ENCODE results near the gene NGFR.

DNA sequence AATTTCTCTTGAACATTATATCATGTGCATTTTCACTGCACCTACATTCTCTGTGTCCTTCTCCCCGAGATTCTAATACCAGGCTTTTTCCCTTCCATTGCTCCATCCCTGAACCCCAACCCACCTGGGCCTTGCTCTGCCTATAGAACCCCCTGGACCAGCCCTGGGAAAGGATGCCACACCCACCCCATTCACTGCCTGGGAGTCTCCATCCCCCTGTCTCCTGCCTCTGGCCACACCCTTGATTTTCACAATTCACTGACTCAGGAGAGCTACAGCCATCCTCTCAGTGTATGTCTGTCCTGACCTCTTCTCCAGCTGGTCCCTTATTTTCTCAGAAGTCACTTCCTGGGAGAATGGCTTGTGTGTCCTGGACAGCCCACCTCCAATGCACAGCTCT, 27.9 kb upstream of the NGFR start:
- TF ChIP-seq FOXK2 (conservative IDR thresholded peaks at IDR 0.05 in 1 of 2, IDR thresholded peaks at IDR 0.05 in 1 of 2; ENCODE audit: low read depth in 2 of 2) (no peak), HDAC1 (IDR thresholded peaks at IDR 0.05) (no peak), ZNF589 (CRISPR knock-in tag; IDR thresholded peaks at IDR 0.05; ENCODE audit: low read depth) (no peak), SMAD1 (IDR thresholded peaks at IDR 0.05; ENCODE audit: low read depth, low read length, partially characterized antibody) (no peak), TBP (optimal IDR thresholded peaks at IDR 0.05; ENCODE audit: low read depth, low read length) (no peak), FOXP1 (CRISPR knock-in tag; IDR thresholded peaks at IDR 0.05) (no peak), CHD4 (IDR thresholded peaks at IDR 0.05; ENCODE audit: insufficient read depth, insufficient replicate concordance, low read depth, low read length, poor library complexity, severe bottlenecking) (no peak), CTCF (IDR thresholded peaks at IDR 0.05 in 2 of 3, conservative IDR thresholded peaks at IDR 0.05 in 1 of 3; ENCODE audit: insufficient read depth in 2 of 3, low read depth in 1 of 3, low read length in 3 of 3) (no peak), DPF2 (IDR thresholded peaks at IDR 0.05) (no peak)
- TF ChIP-seq, protein P1, sequence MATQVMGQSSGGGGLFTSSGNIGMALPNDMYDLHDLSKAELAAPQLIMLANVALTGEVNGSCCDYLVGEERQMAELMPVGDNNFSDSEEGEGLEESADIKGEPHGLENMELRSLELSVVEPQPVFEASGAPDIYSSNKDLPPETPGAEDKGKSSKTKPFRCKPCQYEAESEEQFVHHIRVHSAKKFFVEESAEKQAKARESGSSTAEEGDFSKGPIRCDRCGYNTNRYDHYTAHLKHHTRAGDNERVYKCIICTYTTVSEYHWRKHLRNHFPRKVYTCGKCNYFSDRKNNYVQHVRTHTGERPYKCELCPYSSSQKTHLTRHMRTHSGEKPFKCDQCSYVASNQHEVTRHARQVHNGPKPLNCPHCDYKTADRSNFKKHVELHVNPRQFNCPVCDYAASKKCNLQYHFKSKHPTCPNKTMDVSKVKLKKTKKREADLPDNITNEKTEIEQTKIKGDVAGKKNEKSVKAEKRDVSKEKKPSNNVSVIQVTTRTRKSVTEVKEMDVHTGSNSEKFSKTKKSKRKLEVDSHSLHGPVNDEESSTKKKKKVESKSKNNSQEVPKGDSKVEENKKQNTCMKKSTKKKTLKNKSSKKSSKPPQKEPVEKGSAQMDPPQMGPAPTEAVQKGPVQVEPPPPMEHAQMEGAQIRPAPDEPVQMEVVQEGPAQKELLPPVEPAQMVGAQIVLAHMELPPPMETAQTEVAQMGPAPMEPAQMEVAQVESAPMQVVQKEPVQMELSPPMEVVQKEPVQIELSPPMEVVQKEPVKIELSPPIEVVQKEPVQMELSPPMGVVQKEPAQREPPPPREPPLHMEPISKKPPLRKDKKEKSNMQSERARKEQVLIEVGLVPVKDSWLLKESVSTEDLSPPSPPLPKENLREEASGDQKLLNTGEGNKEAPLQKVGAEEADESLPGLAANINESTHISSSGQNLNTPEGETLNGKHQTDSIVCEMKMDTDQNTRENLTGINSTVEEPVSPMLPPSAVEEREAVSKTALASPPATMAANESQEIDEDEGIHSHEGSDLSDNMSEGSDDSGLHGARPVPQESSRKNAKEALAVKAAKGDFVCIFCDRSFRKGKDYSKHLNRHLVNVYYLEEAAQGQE (IDR thresholded peaks at IDR 0.05; ENCODE audit: borderline replicate concordance): no peak
- TF ChIP-seq, protein P1 (CRISPR knock-in tag; IDR thresholded peaks at IDR 0.05; ENCODE audit: low read depth): no peak
